Suprapubic skin (tissue), 4 donors: ENCODE data around the gene ARFGAP1. TPM values are rescaled to one million over a fixed set of nuclear protein-coding genes. Genes with fewer than 3 reads are reported as not detected.

ENCODE experiments used
- DNase-seq, 2 donors: peaks; one replicate each; pipeline ENCODE4 v3.0.0-alpha.2; 2019; ENCODE audit warnings: low spot score in 2 of 2
- H3K27ac ChIP-seq: fragments of 200-600 bp; sonication (generic); one replicate; pipeline ENCODE4 v1.5.1; 2019
- H3K27me3 ChIP-seq: fragments of 200-600 bp; sonication (generic); one replicate; pipeline ENCODE4 v1.5.1; 2019
- H3K36me3 ChIP-seq: fragments of 200-600 bp; sonication (generic); one replicate; pipeline ENCODE4 v1.5.1; 2019
- H3K4me1 ChIP-seq: fragments of 200-600 bp; sonication (generic); one replicate; pipeline ENCODE4 v1.5.1; 2019
- H3K4me3 ChIP-seq: fragments of 200-600 bp; sonication (generic); one replicate; pipeline ENCODE4 v1.5.1; 2019; ENCODE audit warnings: mild to moderate bottlenecking
- H3K9me3 ChIP-seq: fragments of 200-600 bp; sonication (generic); one replicate; pipeline ENCODE4 v1.5.1; 2019
- EP300 ChIP-seq: sonication (generic); formaldehyde crosslinking; IDR thresholded peaks from one replicate; pipeline ENCODE4 v1.6.1; 2017; ENCODE audit warnings: antibody characterized with exemption
- POLR2A ChIP-seq, 2 donors: fragments of 450-650 bp; IDR thresholded peaks; one replicate each; pipeline ENCODE4 v1.6.1; 2017; ENCODE audit warnings: antibody characterized with exemption in 2 of 2, mild to moderate bottlenecking in 2 of 2, moderate library complexity in 2 of 2
- POLR2AphosphoS5 ChIP-seq, 3 donors: sonication (generic); formaldehyde crosslinking; IDR thresholded peaks; one replicate each; pipeline ENCODE4 v1.6.1; 2017; ENCODE audit warnings: antibody characterized with exemption in 3 of 3
- WGBS: methylation state at CpG from one replicate; pipeline ENCODE4 v1.1.5; 2018; 5-methylcytosine and 5-hydroxymethylcytosine counted together
- total RNA-seq, 4 donors: library from RNA; depleted of rRNA; stranded (reverse); fragments of >200 nt; gene quantifications; one replicate each; pipeline ENCODE4 v1.1.0, GENCODE V29; 2016
- TF ChIP-seq, protein P1 (sequence below), 2 donors: fragments of 200-600 bp in 1 of 2; fragments of 450-650 bp in 1 of 2; sonication (generic) in 1 of 2; IDR thresholded peaks; one replicate each; pipeline ENCODE4 v1.5.1; 2016 to 2019; ENCODE audit warnings: antibody characterized with exemption in 2 of 2, mild to moderate bottlenecking in 1 of 2, moderate library complexity in 1 of 2

ARFGAP1 gene
- total RNA-seq, 4 donors from 2014 or later = 38.6 to 84.9 (median 43.4) TPM

DNA sequence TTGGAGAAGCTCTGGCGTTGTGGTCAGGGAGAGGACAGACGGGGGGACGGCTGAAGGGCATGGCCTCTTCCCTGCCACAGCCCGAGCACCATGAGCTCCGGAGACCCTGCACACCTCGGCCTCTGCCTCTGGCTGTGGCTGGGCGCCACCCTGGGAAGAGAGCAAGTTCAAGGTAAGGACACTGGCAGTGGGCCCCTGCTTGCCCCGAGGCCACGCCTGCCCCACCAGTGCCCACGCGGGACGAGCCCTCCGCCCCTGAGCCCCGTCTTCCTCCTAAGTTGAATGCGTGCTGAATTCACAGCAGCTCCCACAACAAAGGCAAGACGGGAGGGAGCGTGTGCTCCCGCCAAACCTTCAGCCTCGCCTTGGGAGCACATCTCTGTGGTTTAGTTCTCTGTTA lies 22.4 kb downstream of the ARFGAP1 start:
- H3K4me1 ChIP-seq = peaks cover 7% of the 10 kb centered on the region
- no peak for DNase-seq
- no peak overlapping the region for H3K4me3 ChIP-seq
- 43% methylated on average over 5 of the region's 19 CpGs for WGBS
- H3K27me3 ChIP-seq = peaks cover 79% of the 10 kb centered on the region
- H3K27ac ChIP-seq = no peak overlapping the region
- TF ChIP-seq POLR2A (IDR thresholded peaks at IDR 0.05) (no peak), EP300 (no peak), POLR2AphosphoS5 (IDR thresholded peaks at IDR 0.05) (no peak)
- TF ChIP-seq, protein P1, sequence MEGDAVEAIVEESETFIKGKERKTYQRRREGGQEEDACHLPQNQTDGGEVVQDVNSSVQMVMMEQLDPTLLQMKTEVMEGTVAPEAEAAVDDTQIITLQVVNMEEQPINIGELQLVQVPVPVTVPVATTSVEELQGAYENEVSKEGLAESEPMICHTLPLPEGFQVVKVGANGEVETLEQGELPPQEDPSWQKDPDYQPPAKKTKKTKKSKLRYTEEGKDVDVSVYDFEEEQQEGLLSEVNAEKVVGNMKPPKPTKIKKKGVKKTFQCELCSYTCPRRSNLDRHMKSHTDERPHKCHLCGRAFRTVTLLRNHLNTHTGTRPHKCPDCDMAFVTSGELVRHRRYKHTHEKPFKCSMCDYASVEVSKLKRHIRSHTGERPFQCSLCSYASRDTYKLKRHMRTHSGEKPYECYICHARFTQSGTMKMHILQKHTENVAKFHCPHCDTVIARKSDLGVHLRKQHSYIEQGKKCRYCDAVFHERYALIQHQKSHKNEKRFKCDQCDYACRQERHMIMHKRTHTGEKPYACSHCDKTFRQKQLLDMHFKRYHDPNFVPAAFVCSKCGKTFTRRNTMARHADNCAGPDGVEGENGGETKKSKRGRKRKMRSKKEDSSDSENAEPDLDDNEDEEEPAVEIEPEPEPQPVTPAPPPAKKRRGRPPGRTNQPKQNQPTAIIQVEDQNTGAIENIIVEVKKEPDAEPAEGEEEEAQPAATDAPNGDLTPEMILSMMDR (IDR thresholded peaks at IDR 0.05) = no peak
- no peaks in the 10 kb centered on the region for H3K36me3 ChIP-seq
- H3K9me3 ChIP-seq = no peaks in the 10 kb centered on the region

DNA sequence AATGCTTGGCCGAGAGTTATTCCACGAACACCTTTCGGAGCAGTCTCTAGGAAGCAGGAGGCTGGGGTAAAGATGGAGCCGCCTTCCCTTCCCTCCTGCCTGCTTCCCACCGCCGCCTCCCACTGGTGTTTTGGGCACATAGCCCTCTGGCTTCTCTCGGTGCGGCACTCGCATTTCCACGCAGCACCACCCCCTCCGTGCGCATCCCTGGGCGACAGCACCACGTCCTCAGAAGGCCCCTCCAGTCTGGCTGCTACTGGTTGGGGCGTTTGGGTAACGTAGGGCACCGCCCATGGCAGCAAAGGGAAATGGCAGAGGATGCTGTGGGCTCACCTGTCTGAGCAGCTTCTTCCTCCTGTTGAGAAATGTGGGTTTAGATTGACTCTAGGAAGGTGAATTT lies 22.8 kb downstream of the ARFGAP1 start:
- peaks cover 3% of the 10 kb centered on the region for H3K4me1 ChIP-seq
- H3K36me3 ChIP-seq = no peaks in the 10 kb centered on the region
- no peak for DNase-seq
- H3K9me3 ChIP-seq = no peaks in the 10 kb centered on the region
- WGBS = 16% methylated on average over 17 of the region's 17 CpGs
- H3K27me3 ChIP-seq = peaks cover 83% of the 10 kb centered on the region
- H3K27ac ChIP-seq = no peak overlapping the region
- H3K4me3 ChIP-seq = no peak overlapping the region
- TF ChIP-seq EP300 (no peak), POLR2AphosphoS5 (IDR thresholded peaks at IDR 0.05) (no peak), POLR2A (IDR thresholded peaks at IDR 0.05) (no peak)
- TF ChIP-seq, protein P1 (IDR thresholded peaks at IDR 0.05) = no peak

DNA sequence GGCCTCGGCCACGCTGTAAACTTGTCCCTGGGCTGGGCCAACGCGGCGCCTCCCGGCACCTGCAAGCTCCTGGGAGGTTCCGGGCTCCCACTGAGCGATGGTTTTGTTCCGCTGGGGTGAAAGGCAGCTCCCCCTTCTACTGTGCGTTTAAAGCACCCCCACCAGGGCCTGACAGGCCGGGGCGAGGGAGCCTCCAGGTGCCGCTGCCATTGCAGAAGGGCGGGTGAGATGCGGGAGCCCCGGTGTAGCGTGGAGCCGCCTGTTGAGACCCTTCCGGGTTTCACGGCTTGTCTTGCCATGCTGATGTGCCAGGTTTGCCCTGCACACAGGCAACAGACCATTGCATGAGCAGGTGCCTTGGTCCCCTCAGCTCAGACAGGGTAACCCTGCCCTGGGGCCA lies 23.2 kb downstream of the ARFGAP1 start:
- no peak overlapping the region for H3K4me3 ChIP-seq
- no peak for DNase-seq
- 3% methylated on average over 5 of the region's 20 CpGs for WGBS
- no peaks in the 10 kb centered on the region for H3K9me3 ChIP-seq
- H3K27me3 ChIP-seq = peaks cover 87% of the 10 kb centered on the region
- H3K27ac ChIP-seq = no peak overlapping the region
- TF ChIP-seq POLR2AphosphoS5 (IDR thresholded peaks at IDR 0.05) (no peak), EP300 (no peak), POLR2A (IDR thresholded peaks at IDR 0.05) (no peak)
- TF ChIP-seq, protein P1 (IDR thresholded peaks at IDR 0.05) = no peak
- peaks cover 3% of the 10 kb centered on the region for H3K4me1 ChIP-seq
- no peaks in the 10 kb centered on the region for H3K36me3 ChIP-seq

DNA sequence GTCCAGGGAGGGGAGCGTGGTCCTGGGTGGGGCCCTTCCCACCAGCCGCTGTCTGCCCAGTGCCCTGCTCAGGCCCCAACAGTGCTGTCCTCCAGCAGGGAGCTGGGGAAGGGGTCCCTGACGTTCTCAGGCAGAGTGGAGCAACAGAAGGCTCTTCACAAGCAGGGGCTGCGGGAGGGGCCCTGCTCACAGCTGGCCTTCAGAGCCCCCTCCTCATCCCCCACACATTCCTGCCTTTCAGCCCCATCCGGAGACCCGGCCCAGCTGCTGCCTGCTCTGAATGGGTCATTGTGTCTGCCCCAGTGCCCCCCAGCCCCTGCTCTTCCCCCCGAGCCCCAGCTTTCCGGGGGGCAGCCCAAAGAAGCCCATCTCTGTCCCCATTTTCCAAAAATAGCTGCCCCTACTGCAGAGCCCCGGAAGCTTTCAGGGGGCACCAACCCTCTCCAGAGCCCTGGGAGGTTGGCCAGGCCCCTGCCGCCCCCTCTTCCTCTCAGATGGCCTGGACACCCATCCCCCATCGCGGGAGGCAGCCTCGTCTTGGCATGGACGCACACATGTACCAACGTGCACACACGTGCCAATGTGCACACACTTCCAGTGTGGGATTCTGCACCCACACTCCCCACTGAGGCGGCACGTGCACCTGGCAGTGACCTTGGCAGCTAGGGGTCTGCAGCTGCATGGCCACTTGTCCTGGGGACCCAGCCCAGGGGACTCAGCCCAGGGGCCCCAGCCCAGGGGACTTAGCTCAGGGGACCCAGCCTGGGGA lies 24.1 kb downstream of the ARFGAP1 start:
- DNase-seq = no peak
- no peak overlapping the region for H3K4me3 ChIP-seq
- no peak for TF ChIP-seq EP300
- TF ChIP-seq, protein P1 (IDR thresholded peaks at IDR 0.05) = no peak
- no peak for TF ChIP-seq POLR2A (IDR thresholded peaks at IDR 0.05)
- no peak for TF ChIP-seq POLR2AphosphoS5 (IDR thresholded peaks at IDR 0.05)
- peaks cover 95% of the 10 kb centered on the region for H3K27me3 ChIP-seq
- no peaks in the 10 kb centered on the region for H3K36me3 ChIP-seq
- peaks cover 3% of the 10 kb centered on the region for H3K4me1 ChIP-seq
- 37% methylated on average over 11 of the region's 18 CpGs for WGBS
- H3K27ac ChIP-seq = no peak overlapping the region
- no peaks in the 10 kb centered on the region for H3K9me3 ChIP-seq

DNA sequence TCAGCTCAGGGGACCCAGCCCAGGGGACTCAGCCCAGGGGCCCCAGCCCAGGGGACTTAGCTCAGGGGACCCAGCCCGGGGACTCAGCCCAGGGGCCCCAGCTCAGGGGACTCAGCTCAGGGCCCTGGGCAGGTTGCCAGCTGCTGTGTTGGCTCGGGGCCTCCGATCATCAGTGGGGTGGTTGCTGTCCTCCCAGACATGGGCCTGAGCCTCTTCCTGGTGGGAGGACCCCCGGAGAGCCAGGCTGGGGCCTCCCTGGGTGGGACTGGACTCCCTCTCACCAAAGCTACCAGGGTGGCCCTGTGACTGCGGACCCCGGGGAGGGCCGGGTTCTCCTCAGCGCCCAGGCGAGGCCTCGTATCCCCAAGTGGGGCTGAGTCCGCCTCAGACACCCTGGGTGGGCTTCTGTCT lies 24.8 kb downstream of the ARFGAP1 start:
- H3K4me3 ChIP-seq = no peak overlapping the region
- no peaks in the 10 kb centered on the region for H3K36me3 ChIP-seq
- H3K27me3 ChIP-seq = peaks cover 98% of the 10 kb centered on the region
- no peak for DNase-seq
- H3K27ac ChIP-seq = no peak overlapping the region
- no peaks in the 10 kb centered on the region for H3K9me3 ChIP-seq
- peaks cover 3% of the 10 kb centered on the region for H3K4me1 ChIP-seq
- WGBS = 60% methylated on average over 5 of the region's 11 CpGs
- TF ChIP-seq, protein P1 (IDR thresholded peaks at IDR 0.05) = no peak
- TF ChIP-seq POLR2AphosphoS5 (IDR thresholded peaks at IDR 0.05) = no peak
- TF ChIP-seq EP300 = no peak
- no peak for TF ChIP-seq POLR2A (IDR thresholded peaks at IDR 0.05)
